Lower lobe of right lung (tissue), 2 donors: Measurements from ENCODE around the gene ADAMTS20. TPM values are rescaled to one million over a fixed set of nuclear protein-coding genes. Genes with fewer than 3 reads are reported as not detected.

Source experiments
- ATAC-seq, 2 donors: fragments of 200-7000 bp; cut with Tn5 transposase; one replicate each; pipeline ENCODE4 v1.9.1; 2020 to 2022; ENCODE audit warnings: mild to moderate bottlenecking in 2 of 2, moderate library complexity in 2 of 2
- DNase-seq: peaks from one replicate; pipeline ENCODE4 v3.0.0-alpha.2; 2020
- H3K27ac ChIP-seq: fragments of 200-600 bp; one replicate; pipeline ENCODE4 v1.8.0; 2022
- H3K27me3 ChIP-seq: fragments of 200-600 bp; one replicate; pipeline ENCODE4 v1.8.0; 2022; ENCODE audit warnings: low read depth
- H3K36me3 ChIP-seq: fragments of 200-600 bp; one replicate; pipeline ENCODE4 v1.8.0; 2022; ENCODE audit warnings: mild to moderate bottlenecking
- H3K4me1 ChIP-seq: fragments of 200-600 bp; one replicate; pipeline ENCODE4 v1.8.0; 2022
- H3K4me3 ChIP-seq: fragments of 200-600 bp; one replicate; pipeline ENCODE4 v1.8.0; 2022; ENCODE audit warnings: mild to moderate bottlenecking
- H3K9me3 ChIP-seq: fragments of 200-600 bp; one replicate; pipeline ENCODE4 v1.8.0; 2022
- intact Hi-C: fragments of 100-400 bp; cut with DNase I; formaldehyde crosslinking; loops from one replicate; pipeline ENCODE4 v1.11.0; 2022
- total RNA-seq: library from RNA; stranded (reverse); fragmentation: NEBNext Ultra II Directional; extraction: Animal tissue kit (Norgen Biotek cat#: 25700); gene quantifications from one replicate; pipeline ENCODE4 v1.2.1, GENCODE V29; 2021
- TF ChIP-seq, protein P1 (sequence below): fragments of 200-600 bp; IDR thresholded peaks from one replicate; pipeline ENCODE4 v1.8.0; 2022; ENCODE audit warnings: antibody characterized with exemption, mild to moderate bottlenecking
- donor health status: DM: no; HTN: yes; CAD: no; lungs with severe emphysema.

The ADAMTS20 gene
- total RNA-seq, 1 donor from 2014 or later, result not detected

DNA sequence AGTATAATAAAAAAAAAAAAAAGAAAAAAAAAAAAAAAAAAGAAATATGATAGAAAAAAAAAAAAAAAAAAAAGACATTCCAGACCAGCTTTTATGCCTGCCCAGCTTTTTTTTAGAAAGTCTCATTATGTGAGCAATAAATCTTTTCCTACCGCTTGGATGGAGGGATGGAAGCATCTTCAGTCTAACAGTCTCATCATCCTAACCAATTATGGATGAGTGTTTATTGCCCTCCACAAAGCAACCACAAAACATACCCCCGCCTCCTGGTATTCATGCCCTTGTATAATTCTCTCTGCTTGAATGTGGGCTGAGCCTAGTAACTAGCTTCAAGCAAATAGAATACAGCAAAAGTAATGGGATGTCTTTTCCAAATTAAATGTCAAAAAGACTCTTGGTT, 33.7 kb upstream of the ADAMTS20 start:
- Histone ChIP-seq H3K27me3 (no peaks in the 10 kb centered on the region), H3K4me3 (no peak overlapping the region), H3K4me1 (no peaks in the 10 kb centered on the region), H3K27ac (no peak overlapping the region), H3K9me3 (no peaks in the 10 kb centered on the region), H3K36me3 (no peaks in the 10 kb centered on the region)
- TF ChIP-seq, protein P1, sequence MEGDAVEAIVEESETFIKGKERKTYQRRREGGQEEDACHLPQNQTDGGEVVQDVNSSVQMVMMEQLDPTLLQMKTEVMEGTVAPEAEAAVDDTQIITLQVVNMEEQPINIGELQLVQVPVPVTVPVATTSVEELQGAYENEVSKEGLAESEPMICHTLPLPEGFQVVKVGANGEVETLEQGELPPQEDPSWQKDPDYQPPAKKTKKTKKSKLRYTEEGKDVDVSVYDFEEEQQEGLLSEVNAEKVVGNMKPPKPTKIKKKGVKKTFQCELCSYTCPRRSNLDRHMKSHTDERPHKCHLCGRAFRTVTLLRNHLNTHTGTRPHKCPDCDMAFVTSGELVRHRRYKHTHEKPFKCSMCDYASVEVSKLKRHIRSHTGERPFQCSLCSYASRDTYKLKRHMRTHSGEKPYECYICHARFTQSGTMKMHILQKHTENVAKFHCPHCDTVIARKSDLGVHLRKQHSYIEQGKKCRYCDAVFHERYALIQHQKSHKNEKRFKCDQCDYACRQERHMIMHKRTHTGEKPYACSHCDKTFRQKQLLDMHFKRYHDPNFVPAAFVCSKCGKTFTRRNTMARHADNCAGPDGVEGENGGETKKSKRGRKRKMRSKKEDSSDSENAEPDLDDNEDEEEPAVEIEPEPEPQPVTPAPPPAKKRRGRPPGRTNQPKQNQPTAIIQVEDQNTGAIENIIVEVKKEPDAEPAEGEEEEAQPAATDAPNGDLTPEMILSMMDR, result no peak
- ATAC-seq (no peak), DNase-seq (no peak)
- intact Hi-C loops, result no loop called here

GRCh38 chr12:43580601-43581000, 28.6 kb upstream of the ADAMTS20 start:
- no peaks in the 10 kb centered on the region for H3K4me1 ChIP-seq
- TF ChIP-seq, protein P1, result no peak
- H3K9me3 ChIP-seq, result no peaks in the 10 kb centered on the region
- DNase-seq, result no peak
- H3K27ac ChIP-seq, result no peak overlapping the region
- H3K36me3 ChIP-seq, result no peaks in the 10 kb centered on the region
- no peak overlapping the region for H3K4me3 ChIP-seq
- no peak for ATAC-seq
- no peaks in the 10 kb centered on the region for H3K27me3 ChIP-seq
- intact Hi-C loops, result no loop called here

DNA sequence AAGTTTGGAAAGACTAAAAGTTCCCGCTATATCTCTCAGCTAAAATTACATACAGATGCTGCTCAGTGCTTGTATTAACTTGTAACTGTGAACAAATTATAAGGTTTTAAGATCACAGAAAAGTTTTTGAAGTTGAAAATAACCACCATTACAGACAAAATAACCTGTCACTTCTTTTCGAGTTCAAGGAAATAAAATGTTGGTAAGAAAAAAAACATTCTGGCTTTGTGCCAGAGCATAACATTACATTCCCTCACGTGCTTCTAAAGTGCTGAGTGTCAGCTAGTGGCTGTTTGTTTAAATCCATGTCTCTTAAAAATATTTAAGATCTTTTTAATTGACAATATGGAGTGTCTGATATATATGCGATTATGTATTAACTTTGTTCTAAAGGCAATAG, 27.2 kb upstream of the ADAMTS20 start:
- Histone ChIP-seq H3K36me3 (no peaks in the 10 kb centered on the region), H3K4me1 (no peaks in the 10 kb centered on the region), H3K4me3 (no peak overlapping the region), H3K9me3 (no peaks in the 10 kb centered on the region), H3K27ac (no peak overlapping the region), H3K27me3 (no peaks in the 10 kb centered on the region)
- DNase-seq, result no peak
- ATAC-seq, result no peak
- intact Hi-C loops, result no loop called here
- TF ChIP-seq, protein P1, result no peak

- DNase-seq, result no peak
- intact Hi-C loops, result no loop called here
- H3K27ac ChIP-seq, result no peak overlapping the region
- ATAC-seq, result no peak
- H3K36me3 ChIP-seq, result no peaks in the 10 kb centered on the region
- H3K4me1 ChIP-seq, result no peaks in the 10 kb centered on the region
- TF ChIP-seq, protein P1, result no peak
- H3K27me3 ChIP-seq, result no peaks in the 10 kb centered on the region
- no peaks in the 10 kb centered on the region for H3K9me3 ChIP-seq
- no peak overlapping the region for H3K4me3 ChIP-seq
Observed at GRCh38 chr12:43578782-43579181, 26.8 kb upstream of the ADAMTS20 start.

DNA sequence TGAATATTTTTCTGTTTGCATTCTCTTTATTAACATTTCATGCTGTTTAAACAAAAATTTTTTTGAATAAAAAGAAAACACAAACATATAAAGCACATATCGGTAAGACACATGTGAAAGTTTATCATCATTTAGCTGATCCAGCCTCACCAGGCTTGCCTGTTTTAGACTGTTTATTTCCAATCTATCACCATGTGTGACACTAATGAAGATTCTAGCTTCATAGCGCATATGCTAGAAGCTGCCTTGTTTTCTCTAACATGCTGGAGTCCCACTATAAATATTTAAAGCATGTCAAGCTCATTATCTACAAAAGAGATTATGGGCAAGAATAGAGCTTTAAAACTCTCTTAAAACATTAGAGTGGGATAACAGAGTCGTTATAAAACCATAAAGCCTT, 25.4 kb upstream of the ADAMTS20 start:
- no peak overlapping the region for H3K4me3 ChIP-seq
- ATAC-seq (no peak), DNase-seq (no peak)
- no peaks in the 10 kb centered on the region for H3K36me3 ChIP-seq
- H3K9me3 ChIP-seq, result no peaks in the 10 kb centered on the region
- H3K4me1 ChIP-seq, result no peaks in the 10 kb centered on the region
- TF ChIP-seq, protein P1, result no peak
- H3K27ac ChIP-seq, result no peak overlapping the region
- no peaks in the 10 kb centered on the region for H3K27me3 ChIP-seq
- intact Hi-C loops, result no loop called here

- ATAC-seq, result no peak
- Histone ChIP-seq H3K4me1 (no peaks in the 10 kb centered on the region), H3K27me3 (no peaks in the 10 kb centered on the region), H3K9me3 (no peaks in the 10 kb centered on the region), H3K36me3 (no peaks in the 10 kb centered on the region), H3K4me3 (no peak overlapping the region), H3K27ac (no peak overlapping the region)
- DNase-seq, result no peak
- intact Hi-C loops, result no loop called here
- TF ChIP-seq, protein P1, result no peak
Observed at GRCh38 chr12:43576162-43576561, 24.2 kb upstream of the ADAMTS20 start.
